ENCODE results near the gene SAV1.

DNA sequence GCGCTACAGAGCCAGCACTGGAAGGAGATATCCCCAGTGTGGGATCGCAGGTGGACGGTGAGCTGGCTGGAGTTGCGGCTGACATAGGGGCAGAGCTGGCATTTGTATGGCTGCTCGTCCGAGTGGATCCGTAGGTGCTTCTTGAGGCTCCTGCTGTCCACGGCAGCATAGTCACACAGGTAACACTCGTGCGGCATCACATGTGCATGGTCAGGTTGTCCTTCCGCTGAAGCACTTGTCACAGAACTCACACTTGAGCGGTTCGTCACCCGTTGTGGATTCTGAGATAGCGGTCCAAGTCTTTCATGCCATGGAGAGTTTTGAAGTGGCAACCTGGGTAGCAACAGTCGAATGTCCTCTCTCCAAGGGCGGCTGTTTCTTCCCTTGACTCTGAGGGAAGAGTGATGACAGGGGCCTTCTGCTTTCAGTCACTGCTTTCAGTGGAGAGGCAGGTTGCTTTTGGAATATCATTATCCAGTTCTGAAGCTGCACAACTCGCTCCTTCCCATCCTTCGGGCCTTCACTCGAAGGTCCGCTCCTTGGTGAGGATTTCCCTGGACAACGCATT is 37.0 kb upstream of the SAV1 start:
- TF ChIP-seq CTCF (IDR thresholded peaks at IDR 0.05) (no peak), EP300 (IDR thresholded peaks at IDR 0.05) (no peak), POLR2AphosphoS5 (IDR thresholded peaks at IDR 0.05) (no peak)
